Fibroblast of gingiva (primary cell): Measurements from ENCODE around the gene ZBED4.

Experiments
- DNase-seq: peaks from one replicate; pipeline ENCODE4 v3.0.0-alpha.2; 2011; ENCODE audit warnings: low read depth

The ZBED4 gene

DNA sequence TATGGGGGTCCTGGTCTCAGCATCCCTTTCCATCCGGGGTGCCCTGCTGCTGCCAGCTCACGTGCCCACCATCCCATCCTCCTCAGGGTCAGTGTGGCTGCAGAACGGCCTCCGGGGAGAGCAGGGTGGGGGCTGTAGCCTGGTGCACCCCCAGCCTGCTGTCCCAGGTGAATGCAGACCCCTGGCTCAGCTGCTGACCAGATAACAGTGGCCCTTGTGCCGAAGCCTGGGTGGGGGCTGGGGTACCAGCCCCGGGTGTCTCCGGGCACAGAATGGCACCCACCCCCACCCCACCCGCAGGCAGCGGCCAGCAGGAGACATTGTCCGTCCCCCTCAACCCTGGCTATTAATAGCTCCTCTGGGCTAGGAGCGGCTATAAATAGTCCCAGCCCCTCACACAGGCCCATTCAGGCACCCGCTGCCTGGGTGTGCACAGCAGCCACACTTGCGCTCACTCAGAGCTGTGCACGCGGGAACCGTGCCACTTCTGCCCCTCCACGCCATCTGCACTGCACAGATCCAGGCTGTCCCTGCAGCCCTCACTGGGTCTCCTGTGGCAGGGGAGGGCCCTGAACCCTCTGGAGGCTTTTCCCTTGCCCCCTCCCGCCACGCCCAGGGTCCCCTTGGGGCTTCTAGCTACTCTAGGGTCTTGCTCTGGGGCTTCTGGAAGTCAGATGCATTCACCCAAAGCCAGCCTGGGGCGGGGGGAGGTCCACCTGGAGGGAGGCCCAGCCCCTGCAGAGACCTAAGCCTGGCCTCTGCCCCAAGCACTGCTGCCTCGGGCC lies 83.5 kb downstream of the ZBED4 start:
- DNase-seq: no peak

DNA sequence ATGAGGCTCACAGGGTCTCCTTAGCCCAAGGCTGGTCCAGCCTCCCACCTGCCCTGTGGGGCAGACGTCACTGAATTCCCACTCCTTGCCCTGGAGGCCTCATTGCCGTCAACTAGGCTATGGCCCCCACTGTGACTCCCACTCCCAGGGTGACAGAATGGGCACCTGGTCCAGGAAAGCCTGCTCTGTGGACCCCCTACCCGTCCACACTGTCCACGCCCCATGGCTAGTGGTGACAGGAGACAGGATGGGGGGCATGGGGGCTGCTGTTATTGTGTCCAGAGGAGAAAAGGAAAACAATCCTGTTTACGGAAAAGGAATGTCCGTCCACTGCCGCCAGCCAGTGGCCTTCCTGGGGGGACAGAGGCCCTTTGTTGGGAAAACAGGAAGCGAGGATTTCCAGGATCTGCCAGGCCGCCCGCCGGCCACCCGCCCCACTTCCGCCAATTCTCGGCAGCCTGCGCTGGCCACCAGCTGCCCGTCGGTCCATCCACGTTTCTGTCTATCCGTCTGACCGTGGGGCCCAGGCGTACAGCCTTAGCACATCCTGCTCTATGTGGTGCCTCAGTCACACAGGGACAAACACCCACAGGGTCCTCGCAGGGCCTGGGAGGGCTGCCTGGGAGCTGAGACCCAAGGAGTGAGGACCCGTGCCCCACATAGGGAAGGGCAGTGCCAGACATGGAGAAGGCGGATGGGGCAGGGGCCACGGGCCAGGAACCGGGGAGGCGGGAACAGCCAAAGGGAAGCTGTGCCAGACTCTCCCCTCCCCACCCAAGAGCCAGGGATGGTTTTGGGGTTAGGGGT lies 84.3 kb downstream of the ZBED4 start:
- no peak for DNase-seq

DNA sequence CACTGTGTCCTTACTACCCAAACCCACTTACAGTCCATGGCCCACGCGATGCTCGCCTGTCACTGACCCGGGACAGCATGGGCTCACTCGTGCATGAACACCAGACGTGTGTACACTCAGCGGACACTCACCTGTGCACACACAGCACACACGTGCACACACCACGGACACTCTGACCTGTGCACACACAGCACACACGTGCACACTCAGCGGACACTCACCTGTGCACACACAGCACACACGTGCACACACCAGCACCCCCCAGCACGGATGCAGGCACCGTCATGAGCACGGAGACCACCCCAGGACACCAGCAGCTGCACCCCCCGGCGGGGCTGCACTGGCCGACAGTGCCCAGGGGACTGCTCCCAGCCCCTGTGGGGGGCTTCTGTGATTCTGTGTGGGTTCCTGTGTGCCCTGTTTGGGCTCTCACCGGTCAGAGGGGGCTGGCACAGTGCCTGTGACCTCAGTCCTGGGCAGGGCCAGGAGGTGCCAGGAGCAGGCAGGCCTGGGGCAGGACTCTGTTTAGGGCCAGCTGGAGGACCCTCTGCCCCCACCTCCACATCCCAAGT lies 85.0 kb downstream of the ZBED4 start:
- no peak for DNase-seq
